Naive B cell (primary cell): ENCODE data around the gene ESF1. TPM values are rescaled to one million over a fixed set of nuclear protein-coding genes. Genes with fewer than 3 reads are reported as not detected.

ENCODE experiments used
- ATAC-seq, 2 donors: fragments of 150-1000 bp; cut with Tn5 transposase; 2 replicates each; pipeline ENCODE4 v1.10.0; 2021; ENCODE audit warnings: low read depth in 2 of 2, mild to moderate bottlenecking in 2 of 2, moderate library complexity in 2 of 2
- DNase-seq: peaks from one replicate; pipeline ENCODE4 v3.0.0; 2022
- H3K27ac Mint-ChIP-seq, 6 donors: one replicate each; pipeline ENCODE4 v1.8.0; 2020 to 2022; ENCODE audit warnings: mild to moderate bottlenecking in 6 of 6, mixed read lengths in 6 of 6, moderate library complexity in 5 of 6, inconsistent platforms in 2 of 6
- H3K27me3 Mint-ChIP-seq, 3 donors: one replicate each; pipeline ENCODE4 v1.8.0; 2021 to 2022; ENCODE audit warnings: mixed read lengths in 3 of 3, mild to moderate bottlenecking in 1 of 3
- H3K36me3 Mint-ChIP-seq, 2 donors: one replicate each; pipeline ENCODE4 v1.8.0; 2020 to 2022; ENCODE audit warnings: mixed read lengths in 2 of 2, inconsistent platforms in 1 of 2, mild to moderate bottlenecking in 1 of 2
- H3K4me1 Mint-ChIP-seq, 3 donors: one replicate each; pipeline ENCODE4 v1.8.0; 2020 to 2022; ENCODE audit warnings: mixed read lengths in 3 of 3, inconsistent platforms in 1 of 3, mild to moderate bottlenecking in 1 of 3, moderate library complexity in 1 of 3
- H3K4me3 Mint-ChIP-seq, 8 donors: one replicate each; pipeline ENCODE4 v1.8.0; 2020 to 2022; ENCODE audit warnings: mild to moderate bottlenecking in 8 of 8, mixed read lengths in 8 of 8, moderate library complexity in 8 of 8, inconsistent platforms in 2 of 8
- H3K9me3 Mint-ChIP-seq, 7 donors: one replicate each; pipeline ENCODE4 v1.8.0; 2020 to 2022; ENCODE audit warnings: mixed read lengths in 7 of 7, mild to moderate bottlenecking in 5 of 7, inconsistent platforms in 2 of 7, moderate library complexity in 1 of 7
- polyA plus RNA-seq, 6 donors: library from polyadenylated mRNA; unstranded; fragments of 300-500 nt; fragmentation: Illumina TruSeq; gene quantifications; one replicate each; pipeline ENCODE4 v1.2.3, GENCODE V29; 2021; ENCODE audit warnings: low read depth in 6 of 6

The ESF1 gene
- polyA plus RNA-seq, 6 donors from 2014 or later = 5.9 to 14.3 (median 8.1) TPM

- Mint-ChIP-seq H3K27ac (peak overlapping the region in 1 of 6 donors; percentile 25), H3K9me3 (peaks cover 0 to 2% (median 0%) of the 10 kb centered on the region in 7 donors), H3K4me1 (peaks cover 0 to 12% (median 2%) of the 10 kb centered on the region in 3 donors), H3K27me3 (peaks cover 0 to 10% (median 1%) of the 10 kb centered on the region in 3 donors), H3K4me3 (no peak overlapping the region), H3K36me3 (no peaks in the 10 kb centered on the region)
- ATAC-seq = no peak
- no peak for DNase-seq
Measured at GRCh38 chr20:13701486-13701885, 83.2 kb downstream of the ESF1 start.

GRCh38 chr20:13700761-13701160 is 84.0 kb downstream of the ESF1 start:
- no peak overlapping the region for H3K4me3 Mint-ChIP-seq
- peaks cover 0 to 12% (median 2%) of the 10 kb centered on the region in 3 donors for H3K4me1 Mint-ChIP-seq
- H3K27ac Mint-ChIP-seq = no peak overlapping the region
- H3K36me3 Mint-ChIP-seq = no peaks in the 10 kb centered on the region
- H3K27me3 Mint-ChIP-seq = peaks cover 0 to 15% (median 5%) of the 10 kb centered on the region in 3 donors
- H3K9me3 Mint-ChIP-seq = peaks cover 0 to 2% (median 0%) of the 10 kb centered on the region in 7 donors
- ATAC-seq = no peak
- no peak for DNase-seq

- DNase-seq (no peak), ATAC-seq (no peak)
- Mint-ChIP-seq H3K9me3 (peaks cover 0 to 4% (median 0%) of the 10 kb centered on the region in 7 donors), H3K27me3 (peaks cover 9 to 30% (median 15%) of the 10 kb centered on the region in 3 donors), H3K36me3 (no peaks in the 10 kb centered on the region), H3K27ac (peak overlapping the region in 1 of 6 donors; percentile 64), H3K4me3 (peak overlapping the region in 1 of 8 donors; percentile 22), H3K4me1 (no peaks in the 10 kb centered on the region)
Measured at GRCh38 chr20:13694420-13695150, 90.1 kb downstream of the ESF1 start.

DNA sequence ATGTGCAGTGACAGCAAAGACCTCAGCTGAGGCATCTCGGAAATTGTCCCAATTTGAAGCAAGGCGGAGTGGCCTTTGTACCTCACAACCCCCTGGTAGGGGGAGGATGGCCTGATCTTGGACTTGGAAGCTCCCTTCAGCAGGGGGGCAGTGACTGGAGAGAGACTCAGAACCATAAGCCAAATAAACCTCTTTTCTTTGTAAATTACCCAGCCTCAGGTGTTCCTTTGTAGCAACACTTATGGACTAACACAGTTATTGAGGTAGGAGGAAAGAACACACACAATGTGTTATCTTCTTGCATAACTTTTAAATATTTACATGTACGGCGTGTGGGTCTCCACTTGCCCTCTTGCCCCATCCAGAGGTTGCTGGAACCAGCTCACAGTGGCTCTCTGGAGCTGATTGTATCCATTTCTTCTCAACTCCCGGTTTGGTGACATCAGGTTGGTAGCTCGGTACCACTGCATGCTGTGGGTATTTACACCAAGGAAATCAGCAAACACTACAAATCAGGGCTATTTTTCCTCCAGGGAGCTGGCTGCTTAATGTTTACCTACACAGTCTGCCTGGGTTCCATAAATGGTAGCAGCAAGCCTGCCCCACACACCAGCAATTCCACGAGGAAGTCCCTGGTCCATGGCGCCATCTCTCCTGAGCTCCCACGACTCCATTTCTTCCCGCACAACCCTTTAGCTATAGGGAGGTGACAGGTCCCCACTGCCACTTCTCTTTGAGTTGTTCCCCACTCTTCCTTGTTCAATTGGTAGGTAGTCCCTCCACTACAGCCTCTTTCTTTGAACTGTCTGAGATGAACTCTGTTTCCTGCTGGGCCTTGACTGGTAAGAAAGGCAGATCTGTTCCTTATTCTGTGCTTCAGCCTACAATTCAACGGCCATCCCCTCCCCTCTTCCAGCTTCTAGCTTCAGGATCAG is 91.7 kb downstream of the ESF1 start:
- H3K4me1 Mint-ChIP-seq = no peaks in the 10 kb centered on the region
- no peaks in the 10 kb centered on the region for H3K36me3 Mint-ChIP-seq
- H3K9me3 Mint-ChIP-seq = peaks cover 0 to 4% (median 0%) of the 10 kb centered on the region in 7 donors
- H3K4me3 Mint-ChIP-seq = no peak overlapping the region
- no peak for DNase-seq
- peaks cover 9 to 30% (median 15%) of the 10 kb centered on the region in 3 donors for H3K27me3 Mint-ChIP-seq
- no peak overlapping the region for H3K27ac Mint-ChIP-seq
- ATAC-seq = no peak

- Mint-ChIP-seq H3K4me1 (peaks cover 5 to 12% (median 7%) of the 10 kb centered on the region in 3 donors), H3K27me3 (peaks cover 4 to 21% (median 15%) of the 10 kb centered on the region in 3 donors), H3K36me3 (no peaks in the 10 kb centered on the region), H3K4me3 (no peak overlapping the region), H3K9me3 (peaks cover 0 to 3% (median 0%) of the 10 kb centered on the region in 7 donors), H3K27ac (no peak overlapping the region)
- no peak for DNase-seq
- ATAC-seq = no peak
Measured at GRCh38 chr20:13690943-13691342, 93.8 kb downstream of the ESF1 start.

DNA sequence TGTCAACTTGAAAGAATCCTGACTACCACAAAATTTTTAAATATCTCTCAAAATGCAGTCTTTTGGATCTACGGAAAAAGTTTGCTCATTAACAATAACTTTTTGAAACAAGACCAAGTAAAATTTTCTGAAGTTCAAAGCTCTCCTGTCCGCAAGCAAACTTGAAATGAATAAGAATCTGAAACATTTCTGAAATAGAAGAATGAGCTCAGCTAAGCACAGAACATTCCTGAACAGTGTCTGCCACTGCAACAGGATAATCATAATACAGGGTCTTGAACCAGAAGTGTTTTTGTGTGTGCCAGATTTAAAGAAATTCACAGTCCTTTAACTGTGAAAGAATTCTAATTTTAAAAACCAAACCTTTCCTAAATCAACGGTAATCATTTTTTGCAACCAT is 96.9 kb downstream of the ESF1 start:
- H3K27me3 Mint-ChIP-seq = peaks cover 0 to 6% (median 4%) of the 10 kb centered on the region in 3 donors
- H3K4me1 Mint-ChIP-seq = peaks cover 31 to 39% (median 34%) of the 10 kb centered on the region in 3 donors
- ATAC-seq (no peak), DNase-seq (no peak)
- peaks cover 0 to 2% (median 0%) of the 10 kb centered on the region in 7 donors for H3K9me3 Mint-ChIP-seq
- H3K36me3 Mint-ChIP-seq = no peaks in the 10 kb centered on the region
- H3K4me3 Mint-ChIP-seq = no peak overlapping the region
- H3K27ac Mint-ChIP-seq = no peak overlapping the region

DNA sequence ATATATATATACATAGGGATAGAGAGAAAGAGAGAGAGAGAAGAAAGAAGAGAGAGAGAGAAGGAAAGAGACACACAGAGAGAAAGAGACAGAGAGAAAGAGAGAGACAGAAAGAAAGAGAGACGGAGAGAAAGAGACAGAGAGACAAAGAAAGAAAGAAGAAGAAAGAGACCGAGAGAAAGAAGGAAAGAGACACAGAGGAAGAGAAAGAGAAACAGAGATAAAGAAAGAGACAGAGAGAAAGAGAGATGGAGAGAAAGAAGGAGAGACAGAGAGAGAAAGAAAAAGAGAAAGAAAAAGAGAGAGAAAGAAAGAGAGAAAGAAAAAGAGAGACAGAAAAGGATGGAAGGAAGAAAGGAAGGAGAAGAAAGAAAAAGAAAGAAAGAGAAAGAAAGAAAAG is 99.1 kb downstream of the ESF1 start:
- Mint-ChIP-seq H3K27ac (peak overlapping the region; percentile 9 to 85 (median 70)), H3K9me3 (peaks cover 0 to 2% (median 0%) of the 10 kb centered on the region in 7 donors), H3K36me3 (no peaks in the 10 kb centered on the region), H3K27me3 (no peaks in the 10 kb centered on the region), H3K4me1 (peaks cover 31 to 39% (median 34%) of the 10 kb centered on the region in 3 donors), H3K4me3 (peak overlapping the region in 5 of 8 donors; percentile 27 to 57 (median 35))
- DNase-seq (no peak), ATAC-seq (no peak)

GRCh38 chr20:13684566-13685222 is 100.0 kb downstream of the ESF1 start:
- ATAC-seq (peak; percentile 78 to 93), DNase-seq (peak; percentile 41)
- peak overlapping the region in 6 of 8 donors; percentile 42 to 88 (median 61) for H3K4me3 Mint-ChIP-seq
- H3K36me3 Mint-ChIP-seq = no peaks in the 10 kb centered on the region
- peaks cover 31 to 39% (median 34%) of the 10 kb centered on the region in 3 donors for H3K4me1 Mint-ChIP-seq
- H3K27ac Mint-ChIP-seq = peak overlapping the region; percentile 9 to 90 (median 62)
- no peaks in the 10 kb centered on the region for H3K27me3 Mint-ChIP-seq
- H3K9me3 Mint-ChIP-seq = peaks cover 0 to 2% (median 0%) of the 10 kb centered on the region in 7 donors

GRCh38 chr20:13683833-13684232 is 100.9 kb downstream of the ESF1 start:
- Mint-ChIP-seq H3K27ac (peak overlapping the region in 2 of 6 donors; percentile 36 to 66), H3K4me3 (peak overlapping the region in 2 of 8 donors; percentile 69 to 78), H3K36me3 (no peaks in the 10 kb centered on the region), H3K9me3 (peaks cover 0 to 2% (median 0%) of the 10 kb centered on the region in 7 donors), H3K27me3 (no peaks in the 10 kb centered on the region), H3K4me1 (peaks cover 31 to 39% (median 34%) of the 10 kb centered on the region in 3 donors)
- ATAC-seq (no peak), DNase-seq (no peak)

DNA sequence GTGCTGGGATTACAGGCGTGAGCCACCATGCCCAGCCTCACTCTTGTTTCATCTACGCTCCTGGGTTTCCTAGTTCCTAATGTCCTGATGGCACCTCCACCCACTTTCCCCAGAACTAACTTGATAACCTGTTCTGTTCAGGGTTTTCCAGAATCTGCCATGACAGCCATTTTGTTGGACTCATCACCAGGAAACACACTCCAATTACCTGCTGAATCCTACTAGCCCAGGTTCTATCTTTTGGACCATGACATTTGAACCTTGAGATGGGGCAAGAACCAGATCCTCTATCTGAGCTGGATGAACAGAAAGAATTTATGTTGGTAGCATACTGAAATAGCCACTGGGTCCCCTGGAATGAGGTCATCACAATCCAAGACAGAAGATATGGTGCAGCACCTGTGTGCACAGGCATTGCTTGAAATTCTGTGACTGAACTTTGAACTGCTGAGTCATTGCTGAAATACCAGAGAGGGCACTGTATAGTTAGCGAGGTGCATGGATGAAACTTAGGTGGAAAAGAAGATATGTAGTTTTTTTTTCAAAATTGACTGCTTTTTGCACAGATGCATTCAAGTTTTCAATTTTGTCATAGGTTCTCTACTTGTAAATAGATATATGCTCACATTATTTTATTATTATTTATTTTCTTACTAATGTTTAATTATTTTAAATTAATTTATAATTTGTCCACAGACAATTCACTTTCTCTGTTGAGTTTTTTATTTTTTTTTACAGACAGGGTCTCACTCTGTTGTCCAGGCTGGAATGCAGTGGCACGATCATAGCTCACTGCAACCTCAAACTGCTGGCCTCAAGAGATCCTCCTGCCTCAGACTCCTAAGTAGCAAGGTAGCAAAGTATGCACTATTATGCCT is 103.2 kb downstream of the ESF1 start:
- no peaks in the 10 kb centered on the region for H3K27me3 Mint-ChIP-seq
- ATAC-seq = no peak

GRCh38 chr20:13678944-13679343 is 105.8 kb downstream of the ESF1 start:
- H3K27ac Mint-ChIP-seq = peak overlapping the region in 1 of 6 donors; percentile 70

More for the DNA sequence above, 103.2 kb downstream of the ESF1 start:
- H3K4me1 Mint-ChIP-seq = peaks cover 27 to 32% (median 30%) of the 10 kb centered on the region in 3 donors
- H3K36me3 Mint-ChIP-seq = no peaks in the 10 kb centered on the region
- H3K27ac Mint-ChIP-seq = no peak overlapping the region
- DNase-seq = no peak
- H3K9me3 Mint-ChIP-seq = peaks cover 0 to 2% (median 0%) of the 10 kb centered on the region in 7 donors
- H3K4me3 Mint-ChIP-seq = no peak overlapping the region

DNA sequence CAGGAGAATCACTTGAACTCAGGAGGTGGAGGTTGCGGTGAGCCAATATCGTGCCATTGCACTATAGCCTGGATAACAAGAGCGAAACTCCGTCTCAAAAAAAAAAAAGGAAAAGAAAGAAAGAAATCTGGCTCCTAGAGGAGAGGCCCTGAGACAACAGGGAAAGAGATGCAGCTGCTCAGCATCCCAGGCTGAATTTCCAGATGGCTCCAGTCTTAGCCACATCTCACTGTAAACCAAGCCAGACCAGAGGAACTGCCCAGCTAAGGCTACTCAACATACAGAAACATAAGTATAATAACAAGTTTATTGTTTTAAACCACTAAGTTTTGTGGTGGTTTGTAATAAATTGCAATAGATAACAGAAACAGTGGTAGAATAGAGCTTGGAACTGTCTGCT is 107.5 kb downstream of the ESF1 start:
- Mint-ChIP-seq H3K36me3 (no peaks in the 10 kb centered on the region), H3K27me3 (peaks cover 3 to 11% (median 8%) of the 10 kb centered on the region in 3 donors), H3K9me3 (peaks cover 0 to 1% (median 0%) of the 10 kb centered on the region in 7 donors), H3K4me3 (no peak overlapping the region), H3K27ac (no peak overlapping the region), H3K4me1 (no peaks in the 10 kb centered on the region)
- DNase-seq (no peak), ATAC-seq (no peak)

More at GRCh38 chr20:13678944-13679343, 105.8 kb downstream of the ESF1 start:
- H3K27me3 Mint-ChIP-seq = peaks cover 0 to 3% (median 0%) of the 10 kb centered on the region in 3 donors
- H3K4me3 Mint-ChIP-seq = no peak overlapping the region
- H3K9me3 Mint-ChIP-seq = peaks cover 0 to 2% (median 0%) of the 10 kb centered on the region in 7 donors
- H3K4me1 Mint-ChIP-seq = peaks cover 7 to 8% (median 7%) of the 10 kb centered on the region in 3 donors
- ATAC-seq (no peak), DNase-seq (no peak)
- H3K36me3 Mint-ChIP-seq = no peaks in the 10 kb centered on the region
